ENCODE results near the gene RIMKLB.
A peak's percentile ranks its signal among the peaks of the same experiment; 100 is the strongest.

RIMKLB gene

DNA sequence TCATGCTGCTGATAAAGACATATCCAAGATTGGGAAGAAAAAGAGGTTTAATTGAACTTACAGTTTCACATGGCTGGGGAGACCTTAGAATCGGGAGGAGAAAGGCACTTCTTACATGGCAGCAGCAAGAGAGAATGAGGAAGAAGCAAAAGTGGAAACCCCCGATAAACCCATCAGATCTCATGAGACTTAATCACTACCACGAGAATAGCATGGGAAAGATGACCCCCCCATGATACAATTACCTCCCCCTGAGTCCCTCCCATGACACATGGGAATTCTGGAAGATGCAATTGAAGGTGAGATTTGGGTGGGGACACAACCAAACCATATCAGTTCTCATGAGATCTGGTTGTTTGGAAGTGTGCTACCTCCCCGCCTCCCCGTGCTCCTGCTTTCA lies 25.4 kb upstream of the RIMKLB start:
- Histone ChIP-seq H3K4me3 (replicated peaks; ENCODE audit: insufficient read depth, low read length) (no peak overlapping the region), H3K27ac (replicated peaks) (no peak overlapping the region), H3K27me3 (ENCODE audit: insufficient read depth, poor library complexity, severe bottlenecking) (no peaks in the 10 kb centered on the region)
- TF ChIP-seq POLR2AphosphoS5 (IDR thresholded peaks at IDR 0.05; ENCODE audit: low read depth): no peak
- no peak for TF ChIP-seq REST (IDR thresholded peaks at IDR 0.05; ENCODE audit: insufficient replicate concordance, low read depth)
- TF ChIP-seq GABPA (IDR thresholded peaks at IDR 0.05; ENCODE audit: low read depth): no peak
- no peak for TF ChIP-seq SPI1 (IDR thresholded peaks at IDR 0.05; ENCODE audit: borderline replicate concordance, low read depth)
- no peak for TF ChIP-seq CTCF (IDR thresholded peaks at IDR 0.05; ENCODE audit: insufficient read depth, low read length)
- no peak for DNase-seq (ENCODE audit: low read depth in 1 of 2, low spot score in 1 of 2)

GRCh38 chr12:8675591-8676036 lies 22.2 kb upstream of the RIMKLB start:
- no peak for TF ChIP-seq CTCF (IDR thresholded peaks at IDR 0.05; ENCODE audit: insufficient read depth, low read length)
- peak; percentile 80 for TF ChIP-seq SPI1 (IDR thresholded peaks at IDR 0.05; ENCODE audit: borderline replicate concordance, low read depth)
- Histone ChIP-seq H3K27ac (replicated peaks) (no peak overlapping the region), H3K27me3 (ENCODE audit: insufficient read depth, poor library complexity, severe bottlenecking) (no peaks in the 10 kb centered on the region), H3K4me3 (replicated peaks; ENCODE audit: insufficient read depth, low read length) (no peak overlapping the region)
- DNase-seq (ENCODE audit: low read depth in 1 of 2, low spot score in 1 of 2): no peak

GRCh38 chr12:8676651-8677050 lies 21.1 kb upstream of the RIMKLB start:
- no peaks in the 10 kb centered on the region for H3K27me3 ChIP-seq (ENCODE audit: insufficient read depth, poor library complexity, severe bottlenecking)
- no peak for DNase-seq (ENCODE audit: low read depth in 1 of 2, low spot score in 1 of 2)
- no peak for TF ChIP-seq POLR2AphosphoS5 (IDR thresholded peaks at IDR 0.05; ENCODE audit: low read depth)
- TF ChIP-seq GABPA (IDR thresholded peaks at IDR 0.05; ENCODE audit: low read depth): no peak
- no peak for TF ChIP-seq CTCF (IDR thresholded peaks at IDR 0.05; ENCODE audit: insufficient read depth, low read length)
- no peak for TF ChIP-seq REST (IDR thresholded peaks at IDR 0.05; ENCODE audit: insufficient replicate concordance, low read depth)
- TF ChIP-seq SPI1 (IDR thresholded peaks at IDR 0.05; ENCODE audit: borderline replicate concordance, low read depth): no peak
- H3K4me3 ChIP-seq (replicated peaks; ENCODE audit: insufficient read depth, low read length): no peak overlapping the region
- H3K27ac ChIP-seq (replicated peaks): no peak overlapping the region

GRCh38 chr12:8677362-8677761 lies 20.4 kb upstream of the RIMKLB start:
- no peak for TF ChIP-seq CTCF (IDR thresholded peaks at IDR 0.05; ENCODE audit: insufficient read depth, low read length)
- no peak for TF ChIP-seq REST (IDR thresholded peaks at IDR 0.05; ENCODE audit: insufficient replicate concordance, low read depth)
- TF ChIP-seq SPI1 (IDR thresholded peaks at IDR 0.05; ENCODE audit: borderline replicate concordance, low read depth): no peak
- TF ChIP-seq POLR2AphosphoS5 (IDR thresholded peaks at IDR 0.05; ENCODE audit: low read depth): no peak
- TF ChIP-seq GABPA (IDR thresholded peaks at IDR 0.05; ENCODE audit: low read depth): no peak
- no peak overlapping the region for H3K27ac ChIP-seq (replicated peaks)
- no peak overlapping the region for H3K4me3 ChIP-seq (replicated peaks; ENCODE audit: insufficient read depth, low read length)
- H3K27me3 ChIP-seq (ENCODE audit: insufficient read depth, poor library complexity, severe bottlenecking): no peaks in the 10 kb centered on the region
- no peak for DNase-seq (ENCODE audit: low read depth in 1 of 2, low spot score in 1 of 2)

All from HL-60 (cell line).